ENCODE data around the gene NPAS3. TPM values are rescaled to one million over a fixed set of nuclear protein-coding genes. Genes with fewer than 3 reads are reported as not detected.

Gene NPAS3
- total RNA-seq, 1 experiment from 2014 or later: 15.6 TPM

GRCh38 chr14:33493266-33493665, 554.6 kb downstream of the NPAS3 start:
- POLR2A ChIA-PET (ENCODE audit: low non-redundant PET): no interaction called here
- intact Hi-C loops (cut with micrococcal nuclease; ENCODE audit: unreplicated experiment): no loop called here
- no TSS peak for BruUV-seq (replicated peaks)
- Histone ChIP-seq H3K27me3 (replicated peaks; ENCODE audit: insufficient read depth, low read depth, low read length, poor library complexity) (no peaks in the 10 kb centered on the region), H3K27ac (ENCODE audit: low read depth, low read length, poor library complexity, severe bottlenecking) (no peak overlapping the region), H3K36me3 (ENCODE audit: insufficient read depth, low read length, poor library complexity, severe bottlenecking) (no peaks in the 10 kb centered on the region), H3K4me3 (ENCODE audit: low read depth, low read length, poor library complexity, severe bottlenecking) (no peak overlapping the region), H3K4me1 (ENCODE audit: insufficient read depth, low read length, poor library complexity, severe bottlenecking) (no peaks in the 10 kb centered on the region), H3K9me3 (ENCODE audit: low read depth, low read length, poor library complexity, severe bottlenecking) (peaks cover 3% of the 10 kb centered on the region)
- no peak for TF ChIP-seq EZH2 (IDR thresholded peaks at IDR 0.05; ENCODE audit: borderline replicate concordance, low read depth, low read length, poor library complexity, severe bottlenecking)
- TF ChIP-seq CTCF (conservative IDR thresholded peaks at IDR 0.05; ENCODE audit: low read depth, low read length): no peak
- DNase-seq (ENCODE audit: low spot score): no peak
- CTCF ChIA-PET: no interaction called here

GRCh38 chr14:33493990-33494389, 555.3 kb downstream of the NPAS3 start:
- Histone ChIP-seq H3K4me3 (ENCODE audit: low read depth, low read length, poor library complexity, severe bottlenecking) (no peak overlapping the region), H3K27ac (ENCODE audit: low read depth, low read length, poor library complexity, severe bottlenecking) (no peak overlapping the region), H3K4me1 (ENCODE audit: insufficient read depth, low read length, poor library complexity, severe bottlenecking) (no peaks in the 10 kb centered on the region), H3K36me3 (ENCODE audit: insufficient read depth, low read length, poor library complexity, severe bottlenecking) (no peaks in the 10 kb centered on the region), H3K9me3 (ENCODE audit: low read depth, low read length, poor library complexity, severe bottlenecking) (peaks cover 3% of the 10 kb centered on the region), H3K27me3 (replicated peaks; ENCODE audit: insufficient read depth, low read depth, low read length, poor library complexity) (no peaks in the 10 kb centered on the region)
- CTCF ChIA-PET: no interaction called here
- no peak for TF ChIP-seq CTCF (conservative IDR thresholded peaks at IDR 0.05; ENCODE audit: low read depth, low read length)
- DNase-seq (ENCODE audit: low spot score): no peak
- no TSS peak for BruUV-seq (replicated peaks)
- intact Hi-C loops (cut with micrococcal nuclease; ENCODE audit: unreplicated experiment): no loop called here
- POLR2A ChIA-PET (ENCODE audit: low non-redundant PET): no interaction called here

GRCh38 chr14:33499687-33500086, 561.0 kb downstream of the NPAS3 start:
- Histone ChIP-seq H3K4me3 (ENCODE audit: low read depth, low read length, poor library complexity, severe bottlenecking) (no peak overlapping the region), H3K27ac (ENCODE audit: low read depth, low read length, poor library complexity, severe bottlenecking) (no peak overlapping the region), H3K9me3 (ENCODE audit: low read depth, low read length, poor library complexity, severe bottlenecking) (peaks cover 1% of the 10 kb centered on the region), H3K27me3 (replicated peaks; ENCODE audit: insufficient read depth, low read depth, low read length, poor library complexity) (no peaks in the 10 kb centered on the region), H3K4me1 (ENCODE audit: insufficient read depth, low read length, poor library complexity, severe bottlenecking) (no peaks in the 10 kb centered on the region), H3K36me3 (ENCODE audit: insufficient read depth, low read length, poor library complexity, severe bottlenecking) (no peaks in the 10 kb centered on the region)
- intact Hi-C loops (cut with micrococcal nuclease; ENCODE audit: unreplicated experiment): no loop called here
- DNase-seq (ENCODE audit: low spot score): no peak
- ChIA-PET CTCF (no interaction called here), POLR2A (ENCODE audit: low non-redundant PET) (no interaction called here)
- TF ChIP-seq EZH2 (IDR thresholded peaks at IDR 0.05; ENCODE audit: borderline replicate concordance, low read depth, low read length, poor library complexity, severe bottlenecking): no peak
- no peak for TF ChIP-seq CTCF (conservative IDR thresholded peaks at IDR 0.05; ENCODE audit: low read depth, low read length)
- BruUV-seq (replicated peaks): no TSS peak
